Suprapubic skin (tissue), 4 donors: ENCODE measurements around the gene PLB1.

Experiments used
- POLR2A ChIP-seq, 2 donors: fragments of 450-650 bp; IDR thresholded peaks; one replicate each; pipeline ENCODE4 v1.6.1; 2017; ENCODE audit warnings: antibody characterized with exemption in 2 of 2, mild to moderate bottlenecking in 2 of 2, moderate library complexity in 2 of 2
- POLR2AphosphoS5 ChIP-seq, 3 donors: sonication (generic); formaldehyde crosslinking; IDR thresholded peaks; one replicate each; pipeline ENCODE4 v1.6.1; 2017; ENCODE audit warnings: antibody characterized with exemption in 3 of 3
- TF ChIP-seq, protein P1 (sequence below), 2 donors: fragments of 200-600 bp in 1 of 2; fragments of 450-650 bp in 1 of 2; sonication (generic) in 1 of 2; IDR thresholded peaks; one replicate each; pipeline ENCODE4 v1.5.1; 2016 to 2019; ENCODE audit warnings: antibody characterized with exemption in 2 of 2, mild to moderate bottlenecking in 1 of 2, moderate library complexity in 1 of 2

DNA sequence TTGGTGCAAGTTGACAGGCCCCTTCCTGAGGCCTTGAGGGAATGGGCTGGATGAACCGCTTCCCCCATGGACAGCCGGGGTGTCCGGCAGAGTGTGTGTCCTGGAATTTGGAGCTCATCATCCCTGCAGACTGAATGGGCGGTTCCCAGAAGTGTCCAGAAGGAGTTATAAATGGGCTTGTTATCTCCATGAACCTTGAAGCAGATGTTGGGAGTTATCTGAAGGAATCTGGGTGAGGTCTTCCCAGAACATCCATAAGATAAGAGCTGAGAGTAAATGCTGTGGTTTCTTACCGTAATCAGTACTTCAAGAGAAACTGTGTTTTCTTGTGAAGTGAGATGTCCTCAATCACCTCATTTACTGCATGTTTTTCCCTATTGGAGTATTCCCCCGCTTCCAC lies 21.1 kb downstream of the PLB1 start:
- TF ChIP-seq, protein P1, sequence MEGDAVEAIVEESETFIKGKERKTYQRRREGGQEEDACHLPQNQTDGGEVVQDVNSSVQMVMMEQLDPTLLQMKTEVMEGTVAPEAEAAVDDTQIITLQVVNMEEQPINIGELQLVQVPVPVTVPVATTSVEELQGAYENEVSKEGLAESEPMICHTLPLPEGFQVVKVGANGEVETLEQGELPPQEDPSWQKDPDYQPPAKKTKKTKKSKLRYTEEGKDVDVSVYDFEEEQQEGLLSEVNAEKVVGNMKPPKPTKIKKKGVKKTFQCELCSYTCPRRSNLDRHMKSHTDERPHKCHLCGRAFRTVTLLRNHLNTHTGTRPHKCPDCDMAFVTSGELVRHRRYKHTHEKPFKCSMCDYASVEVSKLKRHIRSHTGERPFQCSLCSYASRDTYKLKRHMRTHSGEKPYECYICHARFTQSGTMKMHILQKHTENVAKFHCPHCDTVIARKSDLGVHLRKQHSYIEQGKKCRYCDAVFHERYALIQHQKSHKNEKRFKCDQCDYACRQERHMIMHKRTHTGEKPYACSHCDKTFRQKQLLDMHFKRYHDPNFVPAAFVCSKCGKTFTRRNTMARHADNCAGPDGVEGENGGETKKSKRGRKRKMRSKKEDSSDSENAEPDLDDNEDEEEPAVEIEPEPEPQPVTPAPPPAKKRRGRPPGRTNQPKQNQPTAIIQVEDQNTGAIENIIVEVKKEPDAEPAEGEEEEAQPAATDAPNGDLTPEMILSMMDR (IDR thresholded peaks at IDR 0.05) = no peak
- no peak for TF ChIP-seq POLR2A (IDR thresholded peaks at IDR 0.05)
- no peak for TF ChIP-seq POLR2AphosphoS5 (IDR thresholded peaks at IDR 0.05)
